G401 (cell line): Measurements from ENCODE around the gene ADAM17. TPM values are rescaled to one million over a fixed set of nuclear protein-coding genes. Genes with fewer than 3 reads are reported as not detected.

ENCODE experiments used
- DNase-seq: peaks from one replicate; pipeline ENCODE4 v3.0.0-alpha.2; 2015; ENCODE audit warnings: low spot score
- in situ Hi-C: cut with HindIII; loops from 2 replicates; pipeline ENCODE4 v1.10.0; 2016; ENCODE audit warnings: low sequenced_read_pairs, mixed read lengths
- total RNA-seq: library from RNA; depleted of rRNA; stranded (reverse); fragments of >200 nt; shearing (Covaris generic); gene quantifications from 2 replicates; pipeline ENCODE4 v1.2.3, GENCODE V29; 2014

Gene ADAM17
- total RNA-seq, 1 experiment from 2014 or later, result 10.4 TPM

- in situ Hi-C loops, result no loop called here
- no peak for DNase-seq
Observed at GRCh38 chr2:9478526-9478925, 77.1 kb downstream of the ADAM17 start.

- in situ Hi-C loops, result no loop called here
Observed at GRCh38 chr2:9477914-9478313, 77.7 kb downstream of the ADAM17 start.

GRCh38 chr2:9474361-9475057, 81.1 kb downstream of the ADAM17 start, which contains the start of gene IAH1:
Gene IAH1, plus strand, starts transcription at chr2:9474551. Its CDS starts 16 bp downstream, at chr2:9474567.
- in situ Hi-C loops, result no loop called here
- peak; percentile 65 for DNase-seq

More at GRCh38 chr2:9477914-9478313, 77.7 kb downstream of the ADAM17 start:
- DNase-seq, result no peak

- DNase-seq, result no peak
Observed at GRCh38 chr2:9473985-9474360, 81.7 kb downstream of the ADAM17 start.

GRCh38 chr2:9473308-9473984, 82.2 kb downstream of the ADAM17 start:
- in situ Hi-C loops, result no loop called here
- DNase-seq, result peak; percentile 58

More at GRCh38 chr2:9473985-9474360, 81.7 kb downstream of the ADAM17 start:
- in situ Hi-C loops, result no loop called here

GRCh38 chr2:9472511-9472910, 83.1 kb downstream of the ADAM17 start:
- no peak for DNase-seq
- in situ Hi-C loops, result no loop called here

- in situ Hi-C loops, result no loop called here
- DNase-seq, result no peak
Observed at GRCh38 chr2:9471206-9471605, 84.4 kb downstream of the ADAM17 start.

- in situ Hi-C loops, result no loop called here
- no peak for DNase-seq
Observed at GRCh38 chr2:9467687-9468086, 87.9 kb downstream of the ADAM17 start.

- in situ Hi-C loops, result no loop called here
- no peak for DNase-seq
Observed at GRCh38 chr2:9466147-9466683, 89.4 kb downstream of the ADAM17 start.

GRCh38 chr2:9465170-9465569, 90.5 kb downstream of the ADAM17 start:
- in situ Hi-C loops, result no loop called here

GRCh38 chr2:9463698-9464034, 92.0 kb downstream of the ADAM17 start:
- in situ Hi-C loops, result no loop called here
- DNase-seq, result no peak

More at GRCh38 chr2:9465170-9465569, 90.5 kb downstream of the ADAM17 start:
- no peak for DNase-seq

- in situ Hi-C loops, result no loop called here
- no peak for DNase-seq
Observed at GRCh38 chr2:9462886-9463697, 92.5 kb downstream of the ADAM17 start.

- DNase-seq, result no peak
- in situ Hi-C loops, result no loop called here
Observed at GRCh38 chr2:9462313-9462712, 93.3 kb downstream of the ADAM17 start.

- in situ Hi-C loops, result no loop called here
- no peak for DNase-seq
Observed at GRCh38 chr2:9461079-9461478, 94.6 kb downstream of the ADAM17 start.

GRCh38 chr2:9460441-9461017, 95.1 kb downstream of the ADAM17 start:
- in situ Hi-C loops, result no loop called here
- no peak for DNase-seq

GRCh38 chr2:9451231-9451630, 104.4 kb downstream of the ADAM17 start:
- in situ Hi-C loops, result no loop called here
- no peak for DNase-seq

GRCh38 chr2:9445089-9445488, 110.5 kb downstream of the ADAM17 start:
- in situ Hi-C loops, result no loop called here
- no peak for DNase-seq

- no peak for DNase-seq
- in situ Hi-C loops, result no loop called here
Observed at GRCh38 chr2:9443526-9443925, 112.1 kb downstream of the ADAM17 start.

GRCh38 chr2:9441556-9441955, 114.1 kb downstream of the ADAM17 start:
- DNase-seq, result no peak
- in situ Hi-C loops, result no loop called here
